Coronary artery (tissue), 2 donors: ENCODE measurements around the gene ZNF606.

Experiments
- DNase-seq: peaks from one replicate; pipeline ENCODE4 v3.0.0-alpha.2; 2017; ENCODE audit warnings: low spot score
- H3K27ac ChIP-seq, 2 donors: fragments of 200-600 bp; sonication (generic); one replicate each; pipeline ENCODE4 v1.5.1; 2016 to 2019
- H3K4me3 ChIP-seq: fragments of 200-600 bp; sonication (generic); 2 replicates; pipeline ENCODE4 v1.5.1; 2016; ENCODE audit warnings: mild to moderate bottlenecking, moderate library complexity
- TF ChIP-seq, protein P1 (sequence below): fragments of 200-600 bp; sonication (generic); IDR thresholded peaks from one replicate; pipeline ENCODE4 v1.5.1; 2019; ENCODE audit warnings: antibody characterized with exemption

The ZNF606 gene

DNA sequence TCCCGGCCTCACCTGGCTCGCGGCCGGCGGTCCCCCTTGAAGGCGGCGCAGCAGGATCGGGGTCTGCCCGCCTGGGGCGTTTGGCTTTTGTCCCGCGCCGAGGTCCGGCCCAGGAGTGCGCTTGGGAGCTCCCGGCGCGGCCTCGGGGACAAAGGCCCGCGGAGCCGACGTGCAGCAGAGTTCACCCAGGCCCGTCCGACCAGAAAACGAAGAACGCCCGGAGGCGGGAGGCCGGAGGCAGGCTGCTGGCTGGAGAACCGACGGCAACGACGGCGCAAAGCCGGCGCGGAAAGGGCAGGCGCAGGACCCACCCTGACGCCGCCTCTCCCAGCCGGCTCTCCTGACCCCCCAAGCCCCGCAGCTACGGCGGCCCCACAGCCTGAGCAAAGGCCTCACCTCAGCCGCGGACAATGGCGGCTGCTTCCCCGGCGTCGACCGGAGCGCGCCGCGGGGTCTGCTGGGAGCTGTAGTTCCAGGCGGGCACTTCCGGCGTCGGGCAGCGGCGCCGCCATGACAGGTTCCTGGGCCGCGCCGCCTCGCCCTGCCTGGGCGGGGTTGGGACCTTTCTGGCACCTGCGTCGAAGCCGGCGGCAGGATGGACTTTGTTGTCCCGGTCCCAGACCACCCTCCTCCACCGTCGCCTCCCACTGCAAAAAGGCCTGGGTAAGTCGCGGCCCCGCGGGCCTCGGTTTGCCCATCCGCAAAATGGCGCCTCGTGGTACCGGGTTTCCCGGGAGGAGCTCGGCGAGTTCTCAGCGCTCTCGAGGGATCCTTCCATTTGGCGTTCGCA is at the start of gene ZNF606:
Gene ZNF606, minus strand, starts transcription at position 437 of the 790 bp plus-strand sequence. CDS start 1,501 bp downstream, outside the sequence.
- TF ChIP-seq, protein P1, sequence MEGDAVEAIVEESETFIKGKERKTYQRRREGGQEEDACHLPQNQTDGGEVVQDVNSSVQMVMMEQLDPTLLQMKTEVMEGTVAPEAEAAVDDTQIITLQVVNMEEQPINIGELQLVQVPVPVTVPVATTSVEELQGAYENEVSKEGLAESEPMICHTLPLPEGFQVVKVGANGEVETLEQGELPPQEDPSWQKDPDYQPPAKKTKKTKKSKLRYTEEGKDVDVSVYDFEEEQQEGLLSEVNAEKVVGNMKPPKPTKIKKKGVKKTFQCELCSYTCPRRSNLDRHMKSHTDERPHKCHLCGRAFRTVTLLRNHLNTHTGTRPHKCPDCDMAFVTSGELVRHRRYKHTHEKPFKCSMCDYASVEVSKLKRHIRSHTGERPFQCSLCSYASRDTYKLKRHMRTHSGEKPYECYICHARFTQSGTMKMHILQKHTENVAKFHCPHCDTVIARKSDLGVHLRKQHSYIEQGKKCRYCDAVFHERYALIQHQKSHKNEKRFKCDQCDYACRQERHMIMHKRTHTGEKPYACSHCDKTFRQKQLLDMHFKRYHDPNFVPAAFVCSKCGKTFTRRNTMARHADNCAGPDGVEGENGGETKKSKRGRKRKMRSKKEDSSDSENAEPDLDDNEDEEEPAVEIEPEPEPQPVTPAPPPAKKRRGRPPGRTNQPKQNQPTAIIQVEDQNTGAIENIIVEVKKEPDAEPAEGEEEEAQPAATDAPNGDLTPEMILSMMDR: no peak
- DNase-seq: peak; percentile 90
- Histone ChIP-seq H3K4me3 (peak within 1 kb of the TSS; percentile 90), H3K27ac (peak within 1 kb of the TSS; percentile 90 to 92)

DNA sequence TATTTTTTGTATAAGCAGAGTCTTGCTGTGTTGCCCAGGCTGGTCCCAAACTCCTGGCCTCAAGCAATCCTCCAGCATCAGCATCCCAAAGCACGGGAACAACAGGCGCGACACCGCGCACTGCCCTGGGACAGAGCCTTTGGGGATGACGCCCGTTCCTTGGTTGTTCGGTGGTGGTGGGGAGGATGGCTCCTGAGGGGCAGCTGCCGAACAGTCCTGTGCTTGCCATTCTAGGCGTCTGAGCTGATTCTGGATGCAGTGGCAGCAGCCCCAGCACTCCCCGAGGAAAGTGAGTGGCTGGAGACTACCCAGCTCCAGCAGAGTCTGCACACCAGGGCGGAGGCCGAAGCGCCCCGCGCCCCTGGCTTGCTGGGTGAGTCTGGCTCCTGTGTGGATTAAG is 49.6 kb upstream of the ZNF606 start:
- no peak for DNase-seq
- TF ChIP-seq, protein P1: no peak
- Histone ChIP-seq H3K27ac (no peak overlapping the region), H3K4me3 (no peak overlapping the region)

DNA sequence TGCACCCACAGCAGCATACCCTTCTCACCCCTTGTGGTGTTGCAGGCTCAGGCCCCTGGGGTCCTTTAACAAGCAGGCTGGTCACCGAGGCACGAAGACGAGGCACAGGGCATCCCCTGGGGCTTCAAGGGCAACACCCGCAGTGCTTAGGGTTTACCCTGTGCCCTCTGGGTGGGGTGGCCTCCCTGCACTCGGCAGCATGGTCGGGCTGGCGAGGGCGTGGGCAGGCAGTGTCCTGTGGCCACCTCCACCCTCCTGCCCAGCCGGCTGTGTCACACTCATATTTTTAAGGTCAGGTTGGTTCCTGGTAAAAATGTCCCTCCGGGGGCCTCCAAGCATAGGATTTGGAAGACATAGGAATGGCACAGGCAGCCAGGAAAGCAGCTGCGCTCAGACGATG is 45.1 kb upstream of the ZNF606 start:
- Histone ChIP-seq H3K27ac (no peak overlapping the region), H3K4me3 (no peak overlapping the region)
- TF ChIP-seq, protein P1: no peak
- no peak for DNase-seq

DNA sequence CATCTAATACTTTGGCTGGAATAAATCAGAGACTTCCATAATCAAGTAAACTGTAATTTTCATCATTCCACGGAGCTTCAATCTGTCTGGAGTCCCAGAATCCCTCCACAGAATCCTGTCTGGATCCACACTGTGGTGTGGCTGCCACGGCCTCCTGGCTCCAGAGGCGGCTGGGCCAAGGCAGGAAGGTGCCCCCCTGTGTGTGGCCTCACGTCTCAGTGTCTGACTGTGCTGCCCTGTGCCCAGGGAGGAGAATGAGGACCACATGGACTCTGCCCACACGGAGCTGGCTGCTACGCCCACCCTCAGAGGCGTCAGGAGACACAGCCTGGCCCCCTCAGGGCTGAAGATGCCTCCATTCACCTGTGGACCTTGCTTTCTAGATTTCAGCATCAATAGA is 44.2 kb upstream of the ZNF606 start:
- Histone ChIP-seq H3K4me3 (no peak overlapping the region), H3K27ac (no peak overlapping the region)
- TF ChIP-seq, protein P1: no peak
- DNase-seq: no peak

DNA sequence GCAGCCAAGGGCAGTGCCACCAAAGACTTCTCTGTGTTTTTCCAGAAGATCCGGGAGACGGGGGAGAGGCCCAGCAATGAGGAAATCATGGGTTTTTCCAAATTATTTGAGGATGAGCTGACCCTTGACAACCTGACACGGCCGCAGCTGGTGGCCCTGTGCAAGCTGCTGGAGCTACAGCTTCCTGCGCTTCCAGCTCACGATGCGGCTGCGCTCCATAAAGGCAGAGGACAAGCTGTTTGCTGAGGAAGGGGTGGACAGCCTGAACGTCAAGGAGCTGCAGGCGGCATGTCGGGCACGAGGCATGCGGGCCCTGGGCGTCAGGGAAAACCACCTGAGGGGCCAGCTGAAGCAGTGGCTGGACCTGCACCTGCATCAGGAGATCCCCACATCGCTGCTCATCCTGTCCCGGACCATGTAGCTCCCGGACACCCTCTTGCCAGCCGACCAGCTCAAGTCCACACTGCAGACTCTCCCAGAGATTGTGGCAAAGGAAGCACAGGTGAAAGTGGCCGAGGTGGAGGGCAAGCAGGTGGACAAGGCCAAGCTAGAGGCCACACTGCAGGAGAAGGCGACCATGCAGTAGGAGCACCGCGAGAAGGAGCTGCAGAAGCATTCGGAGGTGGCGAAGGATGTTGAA is 42.9 kb upstream of the ZNF606 start:
- DNase-seq: no peak

DNA sequence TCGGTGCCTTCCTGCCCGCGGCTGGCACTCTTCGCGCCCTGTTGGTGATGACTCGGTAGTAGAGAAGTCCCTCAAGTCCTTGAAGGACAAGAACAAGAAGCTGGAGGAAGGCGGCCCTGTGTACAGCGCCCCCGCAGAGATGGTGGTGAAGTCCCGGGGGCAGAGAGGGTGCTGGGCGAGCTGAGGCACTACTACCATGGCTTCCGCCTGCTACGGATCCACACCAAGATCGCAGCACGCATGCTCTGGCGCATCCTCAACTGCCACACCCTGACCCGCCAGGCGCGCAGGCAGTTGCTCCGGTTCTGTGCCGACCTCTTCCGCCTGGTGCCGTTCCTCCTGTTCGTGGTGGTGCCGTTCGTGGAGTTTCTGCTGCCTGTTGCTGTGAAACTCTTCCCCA is 42.3 kb upstream of the ZNF606 start:
- Histone ChIP-seq H3K4me3 (no peak overlapping the region), H3K27ac (no peak overlapping the region)
- no peak for DNase-seq
- TF ChIP-seq, protein P1: no peak

More for the DNA sequence above, 42.9 kb upstream of the ZNF606 start:
- Histone ChIP-seq H3K27ac (no peak overlapping the region), H3K4me3 (no peak overlapping the region)
- TF ChIP-seq, protein P1: no peak

DNA sequence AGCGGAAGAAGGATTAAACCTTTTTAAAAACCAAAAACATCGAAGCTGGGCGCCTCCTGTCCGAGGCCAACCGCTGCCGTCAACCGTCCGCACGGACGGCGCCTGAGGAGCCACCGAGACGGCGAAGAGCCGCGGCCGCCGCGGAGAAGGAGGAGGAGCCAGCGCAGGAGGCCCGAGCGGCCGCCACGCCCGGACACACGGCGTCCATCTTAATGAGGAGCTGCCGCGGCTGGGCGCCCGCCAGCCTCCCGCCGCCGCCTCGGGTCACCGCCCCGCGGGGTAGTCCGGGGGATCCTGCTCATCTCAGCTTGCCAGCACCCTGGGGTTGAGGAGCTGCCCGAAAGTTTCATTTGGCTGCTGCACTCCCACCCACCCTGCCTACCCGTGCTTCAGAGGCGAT is 41.8 kb upstream of the ZNF606 start:
- H3K4me3 ChIP-seq: no peak overlapping the region
- H3K27ac ChIP-seq: no peak overlapping the region
- DNase-seq: no peak
- TF ChIP-seq, protein P1: no peak
